Measurements from ENCODE around the gene LINGO4.

GRCh38 chr1:151820940-151821339 lies 15.7 kb upstream of the LINGO4 start:
- TF ChIP-seq MAX (IDR thresholded peaks at IDR 0.05; ENCODE audit: low read depth, low read length), result no peak
- no peak for TF ChIP-seq POLR2A (IDR thresholded peaks at IDR 0.05; ENCODE audit: extremely low read depth, insufficient read length)

All from NB4 (cell line).